Calu3 (cell line): Measurements from ENCODE around the gene DNAH17. TPM values are rescaled to one million over a fixed set of nuclear protein-coding genes. Genes with fewer than 3 reads are reported as not detected.

Source experiments
- BruUV-seq: library from RNA; stranded (reverse); fragments of 400-500 nt; replicated peaks from 2 replicates; lab custom pipeline; 2021; lab: Mats Ljungman, UMichigan
- CTCF ChIA-PET: fragments of 300-600 bp; sonication (Branson Sonifier 250); formaldehyde crosslinking; loops from one replicate; lab custom pipeline; 2022; ENCODE audit warnings: antibody characterized with exemption; lab: Charles Lee
- DNase-seq: peaks from one replicate; pipeline ENCODE4 v3.0.0; 2022
- H3K27ac Mint-ChIP-seq: one replicate; pipeline ENCODE4 v1.8.0; 2022; ENCODE audit warnings: mixed read lengths; ENCODE audit not compliant: unreplicated experiment
- H3K27me3 Mint-ChIP-seq: one replicate; pipeline ENCODE4 v1.8.0; 2022; ENCODE audit warnings: mixed read lengths; ENCODE audit not compliant: unreplicated experiment
- H3K36me3 Mint-ChIP-seq: one replicate; pipeline ENCODE4 v1.8.0; 2022; ENCODE audit warnings: mild to moderate bottlenecking, moderate library complexity, mixed read lengths; ENCODE audit not compliant: insufficient read depth, unreplicated experiment
- H3K4me1 Mint-ChIP-seq: one replicate; pipeline ENCODE4 v1.8.0; 2022; ENCODE audit warnings: mild to moderate bottlenecking, low read depth, mixed read lengths; ENCODE audit not compliant: unreplicated experiment
- H3K4me3 Mint-ChIP-seq: one replicate; pipeline ENCODE4 v1.8.0; 2022; ENCODE audit warnings: mild to moderate bottlenecking, low read depth, moderate library complexity, mixed read lengths; ENCODE audit not compliant: unreplicated experiment
- H3K9me3 Mint-ChIP-seq: one replicate; pipeline ENCODE4 v1.8.0; 2022; ENCODE audit warnings: low read depth, mixed read lengths; ENCODE audit not compliant: unreplicated experiment
- CTCF ChIP-seq: fragments of 200-600 bp; IDR thresholded peaks from one replicate; pipeline ENCODE4 v1.8.0; 2022; ENCODE audit warnings: antibody characterized with exemption; ENCODE audit not compliant: unreplicated experiment
- intact Hi-C: fragments of 100-400 bp; cut with micrococcal nuclease; formaldehyde crosslinking; loops from one replicate; pipeline ENCODE4 v1.10.0; 2022; ENCODE audit not compliant: unreplicated experiment
- total RNA-seq: library from RNA; stranded (reverse); gene quantifications from 2 replicates; pipeline ENCODE4 v1.2.3, GENCODE V29; 2022

The DNAH17 gene
- total RNA-seq, 1 experiment from 2014 or later: 0.19 TPM

GRCh38 chr17:78427140-78427539, 150.1 kb downstream of the DNAH17 start:
- no peak overlapping the region for H3K27ac Mint-ChIP-seq
- intact Hi-C loops: no loop called here
- peaks cover 28% of the 10 kb centered on the region for H3K36me3 Mint-ChIP-seq
- H3K4me1 Mint-ChIP-seq: no peaks in the 10 kb centered on the region
- no peaks in the 10 kb centered on the region for H3K27me3 Mint-ChIP-seq
- CTCF ChIA-PET: no interaction called here
- no peaks in the 10 kb centered on the region for H3K9me3 Mint-ChIP-seq
- no peak overlapping the region for H3K4me3 Mint-ChIP-seq
- TF ChIP-seq CTCF: no peak
- BruUV-seq: no TSS peak
- no peak for DNase-seq

GRCh38 chr17:78426293-78426879, 150.8 kb downstream of the DNAH17 start:
- no peak overlapping the region for H3K27ac Mint-ChIP-seq
- no peak for DNase-seq
- no peaks in the 10 kb centered on the region for H3K4me1 Mint-ChIP-seq
- BruUV-seq: no TSS peak
- intact Hi-C loops: no loop called here
- no peaks in the 10 kb centered on the region for H3K27me3 Mint-ChIP-seq
- peaks cover 25% of the 10 kb centered on the region for H3K36me3 Mint-ChIP-seq
- no peak overlapping the region for H3K4me3 Mint-ChIP-seq
- TF ChIP-seq CTCF: no peak
- CTCF ChIA-PET: no interaction called here
- no peaks in the 10 kb centered on the region for H3K9me3 Mint-ChIP-seq

GRCh38 chr17:78425429-78425828, 151.8 kb downstream of the DNAH17 start:
- Mint-ChIP-seq H3K4me1 (no peaks in the 10 kb centered on the region), H3K9me3 (no peaks in the 10 kb centered on the region), H3K27ac (no peak overlapping the region), H3K27me3 (no peaks in the 10 kb centered on the region), H3K36me3 (peaks cover 23% of the 10 kb centered on the region), H3K4me3 (no peak overlapping the region)
- no peak for TF ChIP-seq CTCF
- no TSS peak for BruUV-seq
- DNase-seq: no peak
- CTCF ChIA-PET: interaction anchor here (0.5 to 2.2 kb wide), 2 partner anchors 86 to 174 kb away, joined by 3 to 5 read pairs; no protein-coding TSS in a partner anchor
- intact Hi-C loops: no loop called here

GRCh38 chr17:78423961-78424675, 153.1 kb downstream of the DNAH17 start:
- H3K27ac Mint-ChIP-seq: no peak overlapping the region
- peaks cover 27% of the 10 kb centered on the region for H3K36me3 Mint-ChIP-seq
- no peaks in the 10 kb centered on the region for H3K9me3 Mint-ChIP-seq
- no peak for DNase-seq
- no peak for TF ChIP-seq CTCF
- no TSS peak for BruUV-seq
- H3K4me1 Mint-ChIP-seq: no peaks in the 10 kb centered on the region
- CTCF ChIA-PET: interaction anchor here (0.5 to 2.5 kb wide), 4 partner anchors 9 to 294 kb away, joined by 4 to 31 read pairs (median 6); no protein-coding TSS in a partner anchor
- H3K4me3 Mint-ChIP-seq: no peak overlapping the region
- no peaks in the 10 kb centered on the region for H3K27me3 Mint-ChIP-seq
- intact Hi-C loops: loop anchor here (2.0 kb wide), 1 partner anchor 173 kb away; no protein-coding TSS in a partner anchor
